K562 (cell line): ENCODE data around the gene BMPR2. TPM values are rescaled to one million over a fixed set of nuclear protein-coding genes. Genes with fewer than 3 reads are reported as not detected.

Experiments
- ATAC-seq: fragments of 200-7000 bp; cut with Tn5 transposase; 3 replicates; pipeline ENCODE4 v1.9.1; 2020; ENCODE audit warnings: moderate library complexity
- BruUV-seq: library from RNA; stranded (reverse); fragments of 400-500 nt; replicated peaks from 2 replicates; lab custom pipeline; 2021; lab: Mats Ljungman, UMichigan
- CTCF ChIA-PET: fragments of 300-600 bp; formaldehyde crosslinking; extraction: SDS; loops from one replicate; lab custom pipeline; 2021; ENCODE audit warnings: low intra/inter-chr PET ratio; lab: Yijun Ruan, JAX
- POLR2A ChIA-PET: fragments of 300-600, 350-650 bp; sonication (Branson Sonifier 250); formaldehyde crosslinking; extraction: SDS; loops from one replicate; lab custom pipeline; 2021; ENCODE audit warnings: antibody characterized with exemption, inconsistent platforms; lab: Yijun Ruan, JAX
- DNase-seq, 4 experiments: peaks; one replicate each; pipeline versions ENCODE4 v3.0.0 to v3.0.0-alpha.2; 2011 to 2018; ENCODE audit warnings: low spot score in 3 of 4, mixed read lengths in 3 of 4; ENCODE audit errors: extremely low read depth in 1 of 4
- FAIRE-seq: peaks from 2 replicates; lab custom pipeline; 2011; peaks lifted over from hg19 to GRCh38; lab: Jason Lieb, UNC
- H2AFZ ChIP-seq: 2 replicates; pipeline ENCODE4 v1.6.0; 2011; ENCODE audit warnings: low read depth, low read length, control low read depth, inconsistent platforms
- H3K27ac ChIP-seq: fragments of 200-600 bp; 3 replicates; pipeline ENCODE4 v1.8.0; 2011; ENCODE audit warnings: low read depth, mild to moderate bottlenecking, control low read depth, inconsistent platforms, low read length, moderate library complexity, mixed read lengths; ENCODE audit errors: extremely low read depth
- H3K27me3 ChIP-seq, 2 experiments: fragments of 300-600 bp in 1 of 2; 2 replicates in 1 of 2; 3 replicates in 1 of 2; pipeline versions ENCODE4 v1.6.0 to v1.8.0; 2011; ENCODE audit warnings: inconsistent platforms in 2 of 2, low read length in 2 of 2, mild to moderate bottlenecking in 1 of 2, mixed read lengths in 1 of 2, moderate library complexity in 1 of 2; ENCODE audit not compliant: control insufficient read depth in 2 of 2, insufficient read depth in 2 of 2
- H3K36me3 ChIP-seq: fragments of 300-600 bp; 3 replicates; pipeline ENCODE4 v1.8.0; 2011; ENCODE audit warnings: mild to moderate bottlenecking, low read length, inconsistent platforms; ENCODE audit not compliant: control insufficient read depth, insufficient read depth
- H3K4me1 ChIP-seq, 2 experiments: fragments of 200-600 bp in 1 of 2; replicated peaks in 1 of 2; 2 replicates in 1 of 2; 3 replicates in 1 of 2; pipeline versions ENCODE4 v1.5.1 to v1.8.0; 2011; ENCODE audit warnings: inconsistent platforms in 2 of 2, low read length in 2 of 2, mild to moderate bottlenecking in 1 of 2, mixed read lengths in 1 of 2, moderate library complexity in 1 of 2; ENCODE audit not compliant: control insufficient read depth in 2 of 2, insufficient read depth in 2 of 2
- H3K4me2 ChIP-seq: 2 replicates; pipeline ENCODE4 v1.6.1; 2011; ENCODE audit warnings: low read length, control low read depth, inconsistent platforms, mixed read lengths; ENCODE audit not compliant: insufficient read depth
- H3K4me3 ChIP-seq: fragments of 200-600 bp; sonication (generic), shearing (Covaris generic); 2 replicates; pipeline ENCODE4 v1.5.1; 2016; ENCODE audit warnings: control low read depth, inconsistent platforms
- H3K79me2 ChIP-seq: fragments of 200-600 bp; 3 replicates; pipeline ENCODE4 v1.8.0; 2011; ENCODE audit warnings: low read length, inconsistent platforms; ENCODE audit not compliant: control insufficient read depth, insufficient read depth
- H3K9ac ChIP-seq, 2 experiments: 2 replicates each; pipeline versions ENCODE4 v1.6.0 to v1.6.1; 2011; ENCODE audit warnings: low read depth in 2 of 2, low read length in 2 of 2, control low read depth in 1 of 2, inconsistent platforms in 1 of 2, mild to moderate bottlenecking in 1 of 2, mixed read lengths in 1 of 2; ENCODE audit not compliant: insufficient read depth in 1 of 2
- H3K9me1 ChIP-seq: one replicate; pipeline ENCODE4 v1.6.0; 2011; ENCODE audit warnings: inconsistent platforms, mild to moderate bottlenecking, low read length, moderate library complexity; ENCODE audit not compliant: control insufficient read depth, insufficient read depth
- H3K9me3 ChIP-seq: replicated peaks from 2 replicates; pipeline ENCODE4 v1.5.1; 2011; ENCODE audit warnings: low read depth, low read length, inconsistent platforms; ENCODE audit not compliant: control insufficient read depth, insufficient read depth
- H4K20me1 ChIP-seq: replicated peaks from 2 replicates; pipeline ENCODE4 v1.6.1; 2011; ENCODE audit warnings: low read length, inconsistent platforms, mixed read lengths; ENCODE audit not compliant: control insufficient read depth, insufficient read depth
- BHLHE40 ChIP-seq: IDR thresholded peaks from 2 replicates; pipeline ENCODE4 v1.6.1; 2011; ENCODE audit warnings: low read length, improper control_type of control experiment
- MAFG ChIP-seq: fragments of 450-650 bp; conservative IDR thresholded peaks from 2 replicates; pipeline ENCODE4 v1.6.1; 2016; ENCODE audit warnings: missing genetic modification characterization, missing compliant biosample characterization
- POLR2AphosphoS2 ChIP-seq: IDR thresholded peaks from 2 replicates; pipeline ENCODE4 v1.6.1; 2012; ENCODE audit warnings: low read length, improper control_type of control experiment
- RHOXF2B ChIP-seq: fragments of 250-450 bp; sonication (Bioruptor Pico); conservative IDR thresholded peaks from 2 replicates; pipeline ENCODE4 v1.5.1; 2021
- ZFPM2 ChIP-seq: fragments of 250-450 bp; sonication (Bioruptor Pico); IDR thresholded peaks from 2 replicates; pipeline ENCODE4 v1.5.1; 2022; ENCODE audit warnings: mild to moderate bottlenecking
- WGBS: fragments of 100-300 bp; shearing (Covaris generic); methylation state at CpG from one replicate; pipeline ENCODE4 v1.1.6; 2016; ENCODE audit warnings: low coverage, mixed read lengths; ENCODE audit not compliant: insufficient coverage; ENCODE audit errors: missing lambda C conversion rate; 5-methylcytosine and 5-hydroxymethylcytosine counted together
- in situ Hi-C: fragments of 300-500 bp; cut with MboI; formaldehyde crosslinking; loops from 4 replicates; pipeline ENCODE4 v1.15.0; 2018; ENCODE audit warnings: inconsistent platforms, mixed read lengths
- intact Hi-C: fragments of 100-400 bp; cut with micrococcal nuclease; formaldehyde crosslinking; loops from 2 replicates; pipeline ENCODE4 v1.14.2; 2022
- polyA plus RNA-seq, 8 experiments: library from polyadenylated mRNA; depleted of rRNA in 4 of 8; stranded (reverse) in 5 of 8; unstranded in 3 of 8; fragments of >200 nt; fragmentation: Nextera tagmentation in 2 of 8; fragmentation: Illumina TruSeq in 1 of 8; extraction: Ambion mirVana in 2 of 8; extraction: Trizol in 1 of 8; gene quantifications; 2 replicates each; pipeline versions ENCODE4 v1.2.1 to v1.2.3, GENCODE V29; 2011 to 2014; ENCODE audit warnings: inconsistent platforms in 1 of 8, missing spikeins in 1 of 8
- total RNA-seq, 7 experiments: library from RNA; depleted of rRNA in 6 of 7; stranded (reverse); fragments of >200 nt in 6 of 7; fragmentation: Illumina TruSeq in 2 of 7; extraction: Trizol in 2 of 7; gene quantifications; 2 replicates each; pipeline versions ENCODE4 v1.2.1 to v1.2.3, GENCODE V29; 2011 to 2021; ENCODE audit warnings: low replicate concordance in 1 of 7
- TF ChIP-seq, protein P1 (sequence below): fragments of 150-350 bp; conservative IDR thresholded peaks from 2 replicates; pipeline ENCODE4 v1.6.1; 2014; ENCODE audit warnings: low read length
- TF ChIP-seq, protein P2 (sequence below), 2 experiments: fragments of 450-650 bp; IDR thresholded peaks; 2 replicates each; pipeline ENCODE4 v1.6.1; 2016
- TF ChIP-seq, protein P3 (sequence below): fragments of 200-800 bp; sonication (Bioruptor generic); IDR thresholded peaks from 2 replicates; pipeline ENCODE4 v1.6.1; 2017; ENCODE audit warnings: missing genetic modification characterization, missing compliant biosample characterization

The BMPR2 gene
- total and polyA plus RNA-seq, 9 of the 15 experiments (the other 6 are each of a cell fraction or from before 2014, with no cell fraction given) = 0.73 to 5.0 (median 3.3) TPM

DNA sequence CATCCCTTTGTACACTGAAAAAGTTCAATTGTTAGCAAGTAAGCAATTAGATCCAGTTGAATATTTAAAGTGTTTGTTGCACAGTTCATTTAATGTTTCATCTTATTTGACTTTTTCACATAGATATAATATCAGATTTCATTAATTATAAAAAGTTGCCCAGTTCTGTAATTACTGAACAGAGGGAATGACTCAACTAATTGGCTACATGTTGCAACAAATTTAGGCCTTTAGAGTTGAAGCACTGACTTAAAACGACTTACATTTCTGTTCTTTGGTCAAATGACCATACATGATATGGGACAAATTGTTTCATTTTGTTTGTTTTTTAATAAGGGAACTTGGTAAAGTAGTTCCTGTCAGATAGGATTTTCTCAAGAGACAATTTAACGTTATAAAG lies 190.2 kb downstream of the BMPR2 start:
- ATAC-seq = no peak
- in situ Hi-C loops = no loop called here
- no peaks in the 10 kb centered on the region for H3K36me3 ChIP-seq
- intact Hi-C loops = no loop called here
- H3K79me2 ChIP-seq = no peaks in the 10 kb centered on the region
- no peak overlapping the region for H3K4me2 ChIP-seq
- WGBS = 3% methylated on average over 2 of the region's 2 CpGs
- no peak overlapping the region for H3K9ac ChIP-seq
- no peaks in the 10 kb centered on the region for H3K9me1 ChIP-seq
- no peak overlapping the region for H3K4me3 ChIP-seq
- POLR2A ChIA-PET = no interaction called here
- no TSS peak for BruUV-seq
- DNase-seq = no peak
- no peak overlapping the region for H3K27ac ChIP-seq
- H3K9me3 ChIP-seq = no peaks in the 10 kb centered on the region
- H4K20me1 ChIP-seq = no peaks in the 10 kb centered on the region
- H3K27me3 ChIP-seq = no peaks in the 10 kb centered on the region
- no peaks in the 10 kb centered on the region for H3K4me1 ChIP-seq
- H2AFZ ChIP-seq = no peak overlapping the region
- TF ChIP-seq ZFPM2 (CRISPR knock-in tag) = no peak
- TF ChIP-seq MAFG (tag) = no peak
- TF ChIP-seq POLR2AphosphoS2 = no peak
- no peak for TF ChIP-seq BHLHE40
- no peak for TF ChIP-seq RHOXF2B (CRISPR knock-in tag)
- FAIRE-seq = no peak
- CTCF ChIA-PET = no interaction called here

DNA sequence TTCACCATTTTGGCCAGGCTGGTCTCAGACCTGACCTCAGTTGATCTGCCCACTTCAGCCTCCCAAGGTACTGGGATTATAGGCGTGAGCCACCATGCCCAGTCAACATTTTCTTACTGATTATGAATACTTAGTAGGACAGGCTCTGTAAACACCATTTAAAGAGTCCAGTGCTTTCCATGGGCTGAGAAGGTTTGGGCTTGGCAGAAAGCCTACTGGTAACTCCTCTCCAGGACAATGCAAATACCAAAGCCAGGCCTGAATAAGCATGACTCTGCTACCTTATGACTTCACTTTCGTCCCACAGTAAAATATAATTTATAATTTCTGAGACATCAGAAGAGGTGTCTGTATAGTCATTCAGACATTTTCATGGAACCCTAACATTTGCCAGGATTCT lies 198.4 kb downstream of the BMPR2 start:
- Histone ChIP-seq H4K20me1 (no peaks in the 10 kb centered on the region), H3K36me3 (no peaks in the 10 kb centered on the region), H3K4me3 (no peak overlapping the region), H3K4me1 (no peaks in the 10 kb centered on the region; a peak in 1 of 5 replicates), H3K4me2 (no peak overlapping the region), H3K27me3 (no peaks in the 10 kb centered on the region), H3K9ac (no peak overlapping the region), H3K79me2 (no peaks in the 10 kb centered on the region), H2AFZ (no peak overlapping the region), H3K9me1 (no peaks in the 10 kb centered on the region), H3K27ac (no peak overlapping the region), H3K9me3 (no peaks in the 10 kb centered on the region)
- WGBS = 38% methylated on average over 2 of the region's 2 CpGs
- ChIA-PET POLR2A (no interaction called here), CTCF (interaction anchor here (0.5 to 1.7 kb wide), 4 partner anchors 197 to 879 kb away, joined by 3 to 6 read pairs (median 4); no protein-coding TSS in a partner anchor)
- no peak for ATAC-seq
- TF ChIP-seq, protein P1, sequence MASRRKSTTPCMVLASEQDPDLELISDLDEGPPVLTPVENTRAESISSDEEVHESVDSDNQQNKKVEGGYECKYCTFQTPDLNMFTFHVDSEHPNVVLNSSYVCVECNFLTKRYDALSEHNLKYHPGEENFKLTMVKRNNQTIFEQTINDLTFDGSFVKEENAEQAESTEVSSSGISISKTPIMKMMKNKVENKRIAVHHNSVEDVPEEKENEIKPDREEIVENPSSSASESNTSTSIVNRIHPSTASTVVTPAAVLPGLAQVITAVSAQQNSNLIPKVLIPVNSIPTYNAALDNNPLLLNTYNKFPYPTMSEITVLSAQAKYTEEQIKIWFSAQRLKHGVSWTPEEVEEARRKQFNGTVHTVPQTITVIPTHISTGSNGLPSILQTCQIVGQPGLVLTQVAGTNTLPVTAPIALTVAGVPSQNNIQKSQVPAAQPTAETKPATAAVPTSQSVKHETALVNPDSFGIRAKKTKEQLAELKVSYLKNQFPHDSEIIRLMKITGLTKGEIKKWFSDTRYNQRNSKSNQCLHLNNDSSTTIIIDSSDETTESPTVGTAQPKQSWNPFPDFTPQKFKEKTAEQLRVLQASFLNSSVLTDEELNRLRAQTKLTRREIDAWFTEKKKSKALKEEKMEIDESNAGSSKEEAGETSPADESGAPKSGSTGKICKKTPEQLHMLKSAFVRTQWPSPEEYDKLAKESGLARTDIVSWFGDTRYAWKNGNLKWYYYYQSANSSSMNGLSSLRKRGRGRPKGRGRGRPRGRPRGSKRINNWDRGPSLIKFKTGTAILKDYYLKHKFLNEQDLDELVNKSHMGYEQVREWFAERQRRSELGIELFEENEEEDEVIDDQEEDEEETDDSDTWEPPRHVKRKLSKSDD = no peak
- TF ChIP-seq, protein P2, sequence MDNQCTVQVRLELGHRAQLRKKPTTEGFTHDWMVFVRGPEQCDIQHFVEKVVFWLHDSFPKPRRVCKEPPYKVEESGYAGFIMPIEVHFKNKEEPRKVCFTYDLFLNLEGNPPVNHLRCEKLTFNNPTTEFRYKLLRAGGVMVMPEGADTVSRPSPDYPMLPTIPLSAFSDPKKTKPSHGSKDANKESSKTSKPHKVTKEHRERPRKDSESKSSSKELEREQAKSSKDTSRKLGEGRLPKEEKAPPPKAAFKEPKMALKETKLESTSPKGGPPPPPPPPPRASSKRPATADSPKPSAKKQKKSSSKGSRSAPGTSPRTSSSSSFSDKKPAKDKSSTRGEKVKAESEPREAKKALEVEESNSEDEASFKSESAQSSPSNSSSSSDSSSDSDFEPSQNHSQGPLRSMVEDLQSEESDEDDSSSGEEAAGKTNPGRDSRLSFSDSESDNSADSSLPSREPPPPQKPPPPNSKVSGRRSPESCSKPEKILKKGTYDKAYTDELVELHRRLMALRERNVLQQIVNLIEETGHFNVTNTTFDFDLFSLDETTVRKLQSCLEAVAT (IDR thresholded peaks at IDR 0.05) = no peak
- TF ChIP-seq, protein P3, sequence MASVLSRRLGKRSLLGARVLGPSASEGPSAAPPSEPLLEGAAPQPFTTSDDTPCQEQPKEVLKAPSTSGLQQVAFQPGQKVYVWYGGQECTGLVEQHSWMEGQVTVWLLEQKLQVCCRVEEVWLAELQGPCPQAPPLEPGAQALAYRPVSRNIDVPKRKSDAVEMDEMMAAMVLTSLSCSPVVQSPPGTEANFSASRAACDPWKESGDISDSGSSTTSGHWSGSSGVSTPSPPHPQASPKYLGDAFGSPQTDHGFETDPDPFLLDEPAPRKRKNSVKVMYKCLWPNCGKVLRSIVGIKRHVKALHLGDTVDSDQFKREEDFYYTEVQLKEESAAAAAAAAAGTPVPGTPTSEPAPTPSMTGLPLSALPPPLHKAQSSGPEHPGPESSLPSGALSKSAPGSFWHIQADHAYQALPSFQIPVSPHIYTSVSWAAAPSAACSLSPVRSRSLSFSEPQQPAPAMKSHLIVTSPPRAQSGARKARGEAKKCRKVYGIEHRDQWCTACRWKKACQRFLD (CRISPR knock-in tag) = no peak
- in situ Hi-C loops = loop anchor here (10.0 kb wide), 1 partner anchor 1250 kb away; no protein-coding TSS in a partner anchor
- intact Hi-C loops = loop anchor here (5.0 kb wide), 1 partner anchor 878 kb away; no protein-coding TSS in a partner anchor
- DNase-seq = no peak
- BruUV-seq = no TSS peak
- no peak for FAIRE-seq
